Stimulated activated CD4-positive, alpha-beta T cell treated with anti-CD3 and anti-CD28 coated beads, TNF-alpha, amount 100 ng/mL, for 1 hour (primary cell): Measurements from ENCODE around the gene TINAGL1.

Experiments
- DNase-seq, 3 donors: peaks; one replicate each; pipeline ENCODE4 v3.0.0-alpha.2; 2020; ENCODE audit warnings: low read depth in 3 of 3, low spot score in 1 of 3

The TINAGL1 gene

GRCh38 chr1:31600641-31601040 is 24.3 kb downstream of the TINAGL1 start:
- DNase-seq = no peak

DNA sequence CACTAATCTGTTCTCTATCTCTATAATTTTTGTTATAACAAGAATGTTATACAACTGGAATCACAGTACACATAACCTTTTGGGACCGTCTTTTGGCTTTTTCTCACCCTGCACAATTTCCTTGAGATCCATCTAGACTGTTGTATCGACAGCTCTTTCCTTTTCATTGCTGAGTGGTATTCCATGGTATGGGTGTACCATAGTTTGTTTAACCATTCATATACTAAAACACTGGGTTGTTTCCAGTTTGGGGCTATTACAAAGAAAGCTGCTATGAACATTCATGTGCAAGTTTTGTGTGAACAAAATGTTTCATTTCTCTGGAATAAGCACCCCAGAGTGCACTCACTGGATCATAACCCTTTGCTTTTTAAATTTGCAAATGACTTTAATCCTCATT is 25.8 kb downstream of the TINAGL1 start:
- no peak for DNase-seq

- no peak for DNase-seq
Measured at GRCh38 chr1:31605908-31606427, 29.7 kb downstream of the TINAGL1 start.

GRCh38 chr1:31607360-31607759 is 31.0 kb downstream of the TINAGL1 start:
- no peak for DNase-seq

- DNase-seq = no peak
Measured at GRCh38 chr1:31609514-31610118, 33.3 kb downstream of the TINAGL1 start.

GRCh38 chr1:31614414-31615005 is 38.2 kb downstream of the TINAGL1 start:
- DNase-seq = no peak

DNA sequence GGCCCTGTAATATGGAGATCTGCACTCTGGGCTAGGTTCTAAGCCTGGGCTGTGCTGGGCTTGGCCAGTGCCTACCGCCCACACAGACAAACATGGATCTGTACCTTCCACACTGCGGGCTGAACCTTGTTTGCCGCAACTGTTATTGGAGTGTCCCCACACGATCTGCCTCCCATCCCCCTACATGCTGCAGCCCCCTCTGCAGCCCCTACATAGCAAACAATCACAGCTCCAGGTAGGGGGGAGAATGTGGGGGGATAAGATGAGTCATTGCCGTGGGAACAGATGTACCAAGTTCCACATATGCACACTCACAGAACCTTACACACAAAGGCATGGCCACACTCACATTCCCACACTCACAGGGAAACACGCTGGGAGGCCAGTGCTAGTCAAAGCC is 39.1 kb downstream of the TINAGL1 start:
- no peak for DNase-seq

DNA sequence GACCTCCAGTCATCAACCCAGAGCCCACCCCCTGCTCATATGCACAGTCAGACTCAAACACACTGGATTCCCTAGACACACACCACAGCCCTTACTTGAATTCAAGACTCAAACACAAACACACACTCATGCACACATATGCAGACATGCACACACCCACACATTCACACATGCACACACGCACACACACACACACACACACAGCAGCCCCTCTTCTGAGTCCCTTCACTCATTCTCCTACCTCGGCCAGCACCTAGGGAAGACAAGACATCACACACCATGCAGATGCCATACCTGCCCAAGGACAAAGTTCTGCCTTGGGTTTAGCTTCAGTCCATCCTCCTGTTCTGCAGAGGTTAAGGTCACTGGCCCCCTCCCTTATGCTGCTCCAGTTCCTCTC is 39.6 kb downstream of the TINAGL1 start:
- no peak for DNase-seq

- no peak for DNase-seq
Measured at GRCh38 chr1:31617218-31617915, 41.1 kb downstream of the TINAGL1 start, which contains the start of gene HCRTR1. Gene HCRTR1, plus strand, starts transcription at chr1:31617689. Its CDS starts 1,504 bp downstream, at chr1:31619193.

GRCh38 chr1:31617916-31618746 is 41.8 kb downstream of the TINAGL1 start:
- peak in 2 of 3 donors; percentile 7 to 18 for DNase-seq

- no peak for DNase-seq
Measured at GRCh38 chr1:31618916-31619846, 42.9 kb downstream of the TINAGL1 start.

- no peak for DNase-seq
Measured at GRCh38 chr1:31620631-31621497, 44.5 kb downstream of the TINAGL1 start.

- no peak for DNase-seq
Measured at GRCh38 chr1:31621498-31621820, 45.1 kb downstream of the TINAGL1 start.

DNA sequence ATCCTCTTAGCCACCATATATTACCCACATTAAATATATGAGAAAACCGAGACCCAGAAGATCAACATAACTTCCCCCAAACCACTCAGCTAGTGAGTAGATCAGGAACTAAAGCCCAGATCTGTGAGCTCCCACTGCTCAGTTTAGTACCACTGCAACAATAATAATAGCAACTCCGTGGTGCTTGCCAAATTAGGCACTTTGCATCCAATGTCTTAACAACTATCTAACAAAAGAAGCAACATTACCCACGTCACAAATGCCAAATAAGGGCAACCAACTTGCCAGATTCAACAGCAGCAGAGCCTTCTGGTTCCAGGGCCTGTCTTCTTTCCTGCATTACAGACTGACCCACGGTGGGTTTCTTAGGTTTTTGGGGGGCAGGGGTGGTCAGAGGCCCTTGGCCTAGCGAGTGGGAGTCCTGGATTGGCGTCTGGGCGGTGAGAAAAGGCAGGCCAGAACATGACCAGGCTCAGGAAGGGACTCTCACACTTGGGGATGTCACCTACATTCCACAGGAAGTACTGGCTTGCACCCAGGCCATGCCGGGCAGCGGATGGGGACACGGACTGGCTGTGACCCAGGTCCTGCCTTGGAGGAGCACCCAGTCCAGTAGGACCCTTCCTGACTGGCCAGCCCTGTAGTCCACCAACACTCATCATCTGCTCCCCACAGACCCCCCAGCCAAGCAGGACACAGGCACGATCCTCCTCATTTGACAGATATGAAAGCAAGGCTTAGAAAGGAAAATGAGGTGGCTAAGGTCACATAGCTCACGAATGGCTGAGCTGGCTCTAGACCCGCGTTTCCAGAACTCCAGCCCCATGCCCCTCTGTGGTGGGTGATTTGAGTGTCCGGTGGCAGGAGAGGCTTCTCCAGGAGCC is 45.8 kb downstream of the TINAGL1 start:
- no peak for DNase-seq

GRCh38 chr1:31623365-31623764 is 47.0 kb downstream of the TINAGL1 start:
- no peak for DNase-seq

GRCh38 chr1:31624309-31624708 is 48.0 kb downstream of the TINAGL1 start:
- DNase-seq = no peak

DNA sequence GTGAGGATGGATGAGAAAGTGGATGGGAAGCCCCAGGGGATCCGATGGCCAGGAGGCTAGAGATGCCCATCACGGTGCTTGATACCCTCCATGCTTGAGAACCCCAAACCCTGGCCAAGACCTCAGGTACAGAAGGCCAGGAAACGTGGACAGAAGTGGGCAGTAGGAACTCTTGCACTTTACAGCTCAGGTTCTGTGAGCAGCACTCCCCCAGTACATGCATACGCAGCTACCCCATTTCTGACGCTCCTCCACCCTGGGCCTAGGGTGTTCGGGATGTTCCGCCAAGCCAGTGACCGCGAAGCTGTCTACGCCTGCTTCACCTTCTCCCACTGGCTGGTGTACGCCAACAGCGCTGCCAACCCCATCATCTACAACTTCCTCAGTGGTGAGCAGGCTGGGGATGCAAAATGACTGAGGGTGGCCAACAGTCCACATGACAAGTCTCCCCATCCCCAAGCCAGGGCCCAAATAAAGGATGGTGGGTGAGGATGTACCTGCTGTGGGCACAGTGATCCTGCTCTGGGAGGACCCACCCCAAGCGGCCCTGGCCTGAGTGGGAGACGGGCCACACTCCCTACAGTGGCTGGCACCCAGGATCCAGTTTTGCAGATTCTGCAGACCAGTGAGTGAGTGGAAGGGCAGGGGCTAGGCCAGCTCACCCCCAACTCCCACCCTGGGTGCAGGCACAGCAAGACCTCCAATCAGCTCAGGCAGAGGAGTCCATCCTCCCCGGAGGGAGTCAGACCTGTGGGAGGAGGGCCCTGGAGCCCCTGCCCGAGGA is 48.6 kb downstream of the TINAGL1 start:
- no peak for DNase-seq
